SK-N-SH treated with all-trans-retinoic acid at 6 μM for 48 hours (cell line): Measurements from ENCODE around the gene RPL21.
"Not testable (repeated sequence)": the region's sequence is repeated elsewhere in the genome, so short reads cannot be mapped to it uniquely, and the experiment has no call there.

Source experiments
- ARNTL ChIP-seq: fragments of 450-650 bp; formaldehyde crosslinking; IDR thresholded peaks from 2 replicates; pipeline ENCODE4 v1.5.0; 2020; ENCODE audit warnings: low read depth, mild to moderate bottlenecking, moderate library complexity, borderline replicate concordance
- CREB5 ChIP-seq: fragments of 250-450 bp; sonication (Bioruptor Pico); IDR thresholded peaks from 2 replicates; pipeline ENCODE4 v1.5.1; 2020; ENCODE audit warnings: low read depth, mild to moderate bottlenecking, moderate library complexity
- CSDC2 ChIP-seq: fragments of 250-450 bp; sonication (Bioruptor Pico); IDR thresholded peaks from 2 replicates; pipeline ENCODE4 v1.5.0; 2020; ENCODE audit warnings: mild to moderate bottlenecking, moderate library complexity
- GLIS3 ChIP-seq: fragments of 250-450 bp; sonication (Bioruptor Pico); IDR thresholded peaks from 2 replicates; pipeline ENCODE4 v1.5.0; 2020; ENCODE audit warnings: mild to moderate bottlenecking, moderate library complexity
- ISL1 ChIP-seq: fragments of 250-450 bp; sonication (Bioruptor Pico); IDR thresholded peaks from 2 replicates; pipeline ENCODE4 v2.1.2; 2022; ENCODE audit warnings: mild to moderate bottlenecking, moderate library complexity
- OSR1 ChIP-seq: fragments of 250-450 bp; sonication (Bioruptor Pico); IDR thresholded peaks from 2 replicates; pipeline ENCODE4 v1.8.0; 2022; ENCODE audit warnings: moderate library complexity, mild to moderate bottlenecking, inconsistent platforms
- PPARA ChIP-seq: fragments of 250-450 bp; sonication (Bioruptor Pico); IDR thresholded peaks from 2 replicates; pipeline ENCODE4 v1.5.0; 2020; ENCODE audit warnings: mild to moderate bottlenecking, borderline replicate concordance
- RARB ChIP-seq: fragments of 250-450 bp; sonication (Bioruptor Pico); IDR thresholded peaks from 2 replicates; pipeline ENCODE4 v1.8.0; 2021; ENCODE audit warnings: mild to moderate bottlenecking, moderate library complexity
- ZFP3 ChIP-seq: fragments of 250-450 bp; sonication (Bioruptor Pico); IDR thresholded peaks from 2 replicates; pipeline ENCODE4 v1.5.0; 2020; ENCODE audit warnings: mild to moderate bottlenecking, moderate library complexity
- ZNF565 ChIP-seq: fragments of 450-650 bp; formaldehyde crosslinking; conservative IDR thresholded peaks from 2 replicates; pipeline ENCODE4 v1.5.0; 2020; ENCODE audit warnings: low read depth, mild to moderate bottlenecking, moderate library complexity
- ZNF70 ChIP-seq: fragments of 450-650 bp; formaldehyde crosslinking; IDR thresholded peaks from 2 replicates; pipeline ENCODE4 v1.5.0; 2020; ENCODE audit warnings: mild to moderate bottlenecking, moderate library complexity
- TF ChIP-seq, protein P1 (sequence below): fragments of 250-450 bp; sonication (Bioruptor Pico); IDR thresholded peaks from 2 replicates; pipeline ENCODE4 v1.8.0; 2020; ENCODE audit warnings: mild to moderate bottlenecking, moderate library complexity, borderline replicate concordance

GRCh38 chr13:27222100-27222499 is 29.3 kb upstream of the RPL21 start:
- not testable (repeated sequence) for TF ChIP-seq ZNF70 (CRISPR knock-in tag); GLIS3 (CRISPR knock-in tag); PPARA (CRISPR knock-in tag); RARB; ISL1 (CRISPR knock-in tag); OSR1 (CRISPR knock-in tag); ZFP3; ZNF565 (CRISPR knock-in tag); CREB5 (CRISPR knock-in tag); ARNTL; CSDC2 (CRISPR knock-in tag)
- TF ChIP-seq, protein P1, sequence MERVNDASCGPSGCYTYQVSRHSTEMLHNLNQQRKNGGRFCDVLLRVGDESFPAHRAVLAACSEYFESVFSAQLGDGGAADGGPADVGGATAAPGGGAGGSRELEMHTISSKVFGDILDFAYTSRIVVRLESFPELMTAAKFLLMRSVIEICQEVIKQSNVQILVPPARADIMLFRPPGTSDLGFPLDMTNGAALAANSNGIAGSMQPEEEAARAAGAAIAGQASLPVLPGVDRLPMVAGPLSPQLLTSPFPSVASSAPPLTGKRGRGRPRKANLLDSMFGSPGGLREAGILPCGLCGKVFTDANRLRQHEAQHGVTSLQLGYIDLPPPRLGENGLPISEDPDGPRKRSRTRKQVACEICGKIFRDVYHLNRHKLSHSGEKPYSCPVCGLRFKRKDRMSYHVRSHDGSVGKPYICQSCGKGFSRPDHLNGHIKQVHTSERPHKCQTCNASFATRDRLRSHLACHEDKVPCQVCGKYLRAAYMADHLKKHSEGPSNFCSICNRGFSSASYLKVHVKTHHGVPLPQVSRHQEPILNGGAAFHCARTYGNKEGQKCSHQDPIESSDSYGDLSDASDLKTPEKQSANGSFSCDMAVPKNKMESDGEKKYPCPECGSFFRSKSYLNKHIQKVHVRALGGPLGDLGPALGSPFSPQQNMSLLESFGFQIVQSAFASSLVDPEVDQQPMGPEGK (CRISPR knock-in tag) = not testable (repeated sequence)
